PC-3 (cell line): ENCODE measurements around the gene TRIM33.
A peak's percentile ranks its signal among the peaks of the same experiment; 100 is the strongest.

ENCODE experiments used
- EZH2 ChIP-seq: fragments of 300-600 bp; sonication (generic); IDR thresholded peaks from one replicate; pipeline ENCODE4 v1.6.1; 2017; ENCODE audit warnings: antibody characterized with exemption, mild to moderate bottlenecking, low read length; ENCODE audit not compliant: unreplicated experiment
- TF ChIP-seq, protein P1 (sequence below): fragments of 300-600 bp; sonication (generic); conservative IDR thresholded peaks from 2 replicates; pipeline ENCODE4 v1.5.1; 2017; ENCODE audit warnings: antibody characterized with exemption, low read depth, mild to moderate bottlenecking, low read length

DNA sequence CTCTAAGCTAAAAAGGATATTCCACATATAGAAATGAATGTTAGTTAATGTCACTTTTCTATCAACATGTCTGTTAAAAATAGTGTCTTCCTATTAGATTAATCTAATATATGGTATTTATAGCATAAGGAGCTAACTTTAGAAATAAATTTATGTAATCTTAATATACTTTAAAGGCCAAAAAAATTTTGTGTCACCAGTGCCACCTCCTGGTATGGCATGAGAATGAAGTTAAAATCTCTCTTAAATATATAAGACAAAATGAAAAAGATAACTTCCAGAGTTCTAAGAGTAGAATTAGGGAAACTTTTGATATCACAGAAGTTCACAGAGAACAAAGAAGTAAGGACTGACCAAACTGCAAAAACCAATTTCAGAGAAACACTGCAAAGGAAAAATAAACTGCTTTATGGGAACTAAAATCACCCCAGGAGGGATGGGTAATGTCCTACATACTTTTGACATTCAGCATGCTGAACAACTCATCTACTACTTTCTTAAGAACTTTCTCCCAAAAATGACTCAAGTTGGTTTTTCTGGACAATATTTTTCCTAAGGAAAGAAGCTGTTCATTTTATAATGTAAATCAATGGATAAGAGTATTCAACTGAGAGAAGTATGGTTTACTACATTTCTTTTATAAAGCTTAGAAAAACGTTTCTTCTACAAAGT is 82.8 kb downstream of the TRIM33 start:
- TF ChIP-seq, protein P1, sequence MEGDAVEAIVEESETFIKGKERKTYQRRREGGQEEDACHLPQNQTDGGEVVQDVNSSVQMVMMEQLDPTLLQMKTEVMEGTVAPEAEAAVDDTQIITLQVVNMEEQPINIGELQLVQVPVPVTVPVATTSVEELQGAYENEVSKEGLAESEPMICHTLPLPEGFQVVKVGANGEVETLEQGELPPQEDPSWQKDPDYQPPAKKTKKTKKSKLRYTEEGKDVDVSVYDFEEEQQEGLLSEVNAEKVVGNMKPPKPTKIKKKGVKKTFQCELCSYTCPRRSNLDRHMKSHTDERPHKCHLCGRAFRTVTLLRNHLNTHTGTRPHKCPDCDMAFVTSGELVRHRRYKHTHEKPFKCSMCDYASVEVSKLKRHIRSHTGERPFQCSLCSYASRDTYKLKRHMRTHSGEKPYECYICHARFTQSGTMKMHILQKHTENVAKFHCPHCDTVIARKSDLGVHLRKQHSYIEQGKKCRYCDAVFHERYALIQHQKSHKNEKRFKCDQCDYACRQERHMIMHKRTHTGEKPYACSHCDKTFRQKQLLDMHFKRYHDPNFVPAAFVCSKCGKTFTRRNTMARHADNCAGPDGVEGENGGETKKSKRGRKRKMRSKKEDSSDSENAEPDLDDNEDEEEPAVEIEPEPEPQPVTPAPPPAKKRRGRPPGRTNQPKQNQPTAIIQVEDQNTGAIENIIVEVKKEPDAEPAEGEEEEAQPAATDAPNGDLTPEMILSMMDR: peak; percentile 65
- no peak for TF ChIP-seq EZH2
